Activated CD4-positive, CD25-positive, alpha-beta regulatory T cell (primary cell): Measurements from ENCODE around the gene ARHGEF3.
A peak's percentile ranks its signal among the peaks of the same experiment; 100 is the strongest.

Experiments
- DNase-seq, 4 experiments: peaks; one replicate each; lab custom pipeline; 2025; lab: John Stamatoyannopoulos, UW

The ARHGEF3 gene

DNA sequence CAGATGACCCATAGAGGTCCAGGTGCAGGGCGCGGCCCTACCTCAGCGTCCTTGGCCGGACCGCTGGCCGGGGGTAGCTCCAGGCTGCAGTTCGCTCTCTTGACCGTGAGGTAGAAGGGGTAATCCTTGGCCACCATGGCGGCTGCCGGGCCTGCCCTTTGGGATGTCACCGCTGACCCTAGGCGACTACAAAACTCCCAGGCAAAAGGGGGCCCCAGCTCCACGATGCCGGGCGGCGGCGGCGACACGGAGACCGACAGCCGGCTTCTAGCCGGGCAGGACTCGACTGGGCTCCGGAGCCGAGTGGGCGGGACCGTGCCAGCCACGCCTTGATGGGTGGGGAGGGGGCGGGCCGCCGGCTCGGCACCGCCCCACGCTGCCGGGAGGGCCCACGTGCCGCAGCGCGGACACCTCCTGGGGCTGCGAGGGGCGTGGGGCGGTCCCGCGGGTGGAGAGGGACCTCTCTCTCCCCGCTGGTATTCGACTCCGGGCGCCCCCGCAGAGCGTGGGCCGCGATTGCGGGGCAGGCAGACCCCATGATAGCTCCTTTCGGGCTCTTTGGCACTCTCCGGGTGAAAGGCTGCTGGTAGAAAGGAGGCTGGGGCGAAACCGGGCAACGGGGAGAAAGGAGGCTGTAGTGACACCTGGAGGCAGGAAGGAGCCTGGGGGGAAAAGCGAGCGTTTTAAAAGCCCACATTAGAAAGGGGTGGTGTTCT is at the start of gene ARHGEF3:
TSS of gene ARHGEF3 (minus strand) at position 288 of the 716 bp plus-strand sequence. CDS start at position 137, 151 bp downstream.
- peak; percentile 73 to 86 (median 78) for DNase-seq

GRCh38 chr3:56849698-56850097 is 47.9 kb upstream of the ARHGEF3 start:
- DNase-seq, result no peak

DNA sequence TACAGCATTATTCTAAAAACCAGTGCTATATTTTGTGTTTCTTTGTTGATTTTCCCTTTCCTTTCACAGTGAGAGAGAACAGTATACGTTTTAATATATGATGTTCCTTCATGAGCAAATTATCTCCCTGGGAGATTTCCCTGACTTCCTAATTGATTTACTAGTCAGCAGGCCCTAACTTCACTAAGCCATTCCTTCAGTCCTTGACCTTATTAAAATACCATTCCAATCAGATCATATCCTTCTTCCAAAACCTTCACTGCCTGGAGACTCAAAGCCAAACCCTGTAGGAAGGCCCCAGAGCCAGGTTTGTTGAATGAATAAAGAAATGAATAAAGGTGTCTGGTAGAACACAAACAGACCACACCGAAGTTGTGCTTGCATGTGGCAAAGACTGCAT is 43.8 kb upstream of the ARHGEF3 start:
- DNase-seq, result no peak

DNA sequence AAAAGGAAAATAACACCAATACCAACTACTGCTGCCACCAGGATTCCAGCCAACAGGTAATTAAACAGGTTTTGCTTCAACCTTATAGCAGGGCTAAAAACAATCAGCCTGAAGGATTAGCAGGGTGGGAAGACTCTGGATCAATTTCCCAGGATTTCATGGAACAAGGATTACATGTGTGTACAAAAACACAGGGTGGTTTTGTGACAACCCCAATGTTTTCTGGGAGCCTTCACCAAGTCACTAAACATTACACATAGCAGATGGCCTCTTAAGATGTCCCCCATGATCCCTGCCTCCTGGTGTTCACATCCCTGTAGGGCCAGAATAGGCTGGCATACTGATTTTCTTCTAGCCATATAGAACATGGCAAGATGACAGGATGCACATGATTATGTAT is 42.8 kb upstream of the ARHGEF3 start:
- DNase-seq, result no peak

DNA sequence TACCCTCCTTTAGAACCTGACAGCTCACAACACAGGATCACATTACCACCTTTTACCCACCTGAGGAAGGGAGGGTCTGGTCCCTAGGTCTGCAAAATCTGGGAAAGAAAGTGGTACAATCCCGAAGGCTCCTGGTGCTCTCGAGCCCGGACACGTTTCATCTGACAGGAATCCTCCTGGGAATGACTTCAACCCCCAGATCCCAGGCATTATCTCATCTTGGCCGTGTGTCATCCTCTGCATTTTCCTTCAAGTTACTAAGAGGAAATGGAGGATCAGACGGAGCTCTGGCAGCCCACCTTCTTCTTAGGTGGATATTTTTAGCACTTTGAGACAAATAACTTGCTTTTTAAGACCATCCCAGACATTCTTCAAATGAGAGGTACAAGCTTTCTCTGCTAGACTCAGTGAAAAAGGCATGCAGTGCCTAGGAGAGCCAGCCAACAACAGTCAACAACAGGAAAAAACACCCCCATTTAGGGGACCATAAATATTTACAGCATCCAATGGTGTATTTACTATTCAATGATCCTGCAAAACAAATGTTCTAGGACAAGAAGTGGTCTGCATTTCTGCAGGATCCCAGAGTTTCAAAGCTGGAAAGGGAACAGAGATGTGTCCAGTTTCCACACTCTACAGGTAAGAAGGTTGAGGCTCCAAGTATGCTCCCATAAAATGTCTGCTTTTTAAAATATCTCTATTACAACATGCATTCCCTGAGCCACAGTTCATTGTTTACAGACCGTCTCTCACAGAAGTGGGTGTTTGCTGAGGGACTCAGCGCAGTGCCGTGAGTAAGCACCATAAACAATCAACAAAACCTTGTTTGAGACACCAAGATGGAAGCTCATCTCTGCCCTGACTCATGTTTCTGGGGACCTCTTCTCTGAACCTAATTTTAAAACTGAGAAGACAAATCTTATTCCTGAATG is 38.3 kb upstream of the ARHGEF3 start:
- no peak for DNase-seq

DNA sequence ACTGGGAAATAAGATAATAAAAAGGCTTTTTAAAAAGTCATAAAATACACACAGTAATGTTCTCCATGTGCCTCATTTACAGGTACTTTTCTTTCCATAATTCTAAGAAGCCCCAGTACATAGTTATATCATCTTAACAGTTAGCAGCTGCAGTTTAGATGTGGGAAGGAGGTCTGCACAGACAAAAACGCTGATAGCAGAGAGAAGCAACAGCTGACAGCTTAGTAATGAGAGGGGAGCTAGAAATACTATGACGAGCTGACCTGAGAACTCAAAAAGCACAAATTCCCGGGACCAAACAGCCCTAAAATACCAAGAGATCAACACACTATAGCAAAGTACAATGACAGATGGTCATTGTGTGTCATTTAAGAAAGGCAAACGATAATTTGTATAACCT is 36.7 kb upstream of the ARHGEF3 start:
- DNase-seq, result no peak

GRCh38 chr3:56837196-56837955 is 35.6 kb upstream of the ARHGEF3 start:
- DNase-seq, result no peak

GRCh38 chr3:56836276-56837163 is 34.8 kb upstream of the ARHGEF3 start:
- DNase-seq, result no peak

GRCh38 chr3:56835650-56836227 is 34.0 kb upstream of the ARHGEF3 start:
- DNase-seq, result no peak

GRCh38 chr3:56833536-56833935 is 31.8 kb upstream of the ARHGEF3 start:
- DNase-seq, result no peak

- no peak for DNase-seq
These were observed 31.3 kb upstream of the ARHGEF3 start for GRCh38 chr3:56833022-56833421.

- no peak for DNase-seq
These were observed 29.8 kb upstream of the ARHGEF3 start for GRCh38 chr3:56831572-56831971.

DNA sequence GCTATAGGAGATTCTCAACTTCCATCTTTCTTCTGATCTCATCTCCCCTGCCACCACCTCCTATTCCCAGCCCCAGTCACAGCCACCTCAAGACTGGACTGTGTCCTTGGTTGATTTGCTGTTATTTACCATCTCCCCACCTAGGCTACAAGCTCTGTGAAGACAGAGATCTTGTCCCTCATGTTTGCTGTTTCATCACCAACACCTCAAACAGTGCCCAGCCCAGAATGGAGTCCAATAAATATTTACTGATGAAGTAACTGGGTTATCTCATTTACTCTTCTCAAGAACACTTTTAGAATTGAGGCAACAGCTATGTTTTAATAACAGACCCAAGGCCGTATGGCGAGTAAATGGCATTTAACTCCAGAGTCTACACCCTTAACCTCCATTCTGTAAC is 29.1 kb upstream of the ARHGEF3 start:
- DNase-seq, result no peak

DNA sequence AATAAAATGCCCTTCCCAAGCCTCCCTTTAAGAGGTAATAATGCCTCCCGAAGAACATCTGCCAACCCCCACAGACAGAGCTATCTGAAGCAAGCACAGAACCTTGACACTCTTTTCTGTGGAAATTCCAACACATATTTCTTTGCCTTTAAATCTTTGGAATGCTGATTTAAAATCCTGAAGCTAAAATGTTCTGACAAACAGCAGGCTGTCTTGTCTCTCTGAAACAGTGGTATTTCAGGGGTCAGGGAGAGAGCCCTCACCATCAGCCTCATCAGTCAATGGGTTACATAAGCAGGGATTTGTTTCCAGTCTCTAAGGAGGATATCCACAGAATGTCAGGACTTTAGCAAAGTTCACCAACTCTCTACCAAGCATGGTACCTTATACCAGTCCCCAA is 27.8 kb upstream of the ARHGEF3 start:
- no peak for DNase-seq

DNA sequence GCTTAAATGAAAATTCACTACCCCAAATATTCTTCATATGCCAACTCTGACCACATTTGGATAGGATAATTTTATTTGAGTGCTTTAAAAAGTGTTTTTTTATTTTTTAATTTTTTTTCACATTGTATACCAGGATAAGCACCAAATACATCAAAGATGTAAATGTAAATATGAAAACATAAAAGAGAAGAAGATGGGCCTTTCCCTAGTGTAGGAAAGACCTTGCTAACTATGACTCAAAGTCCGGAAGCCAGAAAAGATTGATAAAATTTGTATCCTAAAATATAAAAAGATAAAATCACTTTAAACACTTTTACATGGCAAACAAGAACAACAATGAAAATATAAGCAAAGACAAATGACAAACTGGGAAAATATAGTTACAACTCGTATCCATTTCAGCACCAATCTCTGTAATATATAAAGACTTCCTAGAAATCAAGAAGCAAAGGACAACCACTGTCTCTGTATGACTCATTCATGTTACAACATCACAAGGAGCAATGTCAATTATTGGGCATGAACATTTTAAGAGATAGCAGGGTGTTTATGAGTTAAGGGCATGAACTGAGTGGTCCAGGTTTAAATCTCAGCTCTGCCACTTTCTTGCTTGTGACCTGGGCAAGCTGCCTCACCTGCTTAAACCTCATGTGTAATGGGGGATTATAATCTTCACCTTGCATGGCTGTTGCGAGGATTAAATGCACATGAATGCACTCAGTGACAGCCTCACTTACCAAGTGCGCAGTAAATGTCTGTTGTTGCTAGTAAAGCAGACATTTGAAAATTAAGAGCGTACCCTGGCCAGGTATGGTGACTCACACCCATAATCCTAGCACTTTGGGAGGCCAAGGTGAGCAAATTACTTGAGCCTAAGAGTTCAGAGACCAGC is 25.3 kb upstream of the ARHGEF3 start:
- no peak for DNase-seq

DNA sequence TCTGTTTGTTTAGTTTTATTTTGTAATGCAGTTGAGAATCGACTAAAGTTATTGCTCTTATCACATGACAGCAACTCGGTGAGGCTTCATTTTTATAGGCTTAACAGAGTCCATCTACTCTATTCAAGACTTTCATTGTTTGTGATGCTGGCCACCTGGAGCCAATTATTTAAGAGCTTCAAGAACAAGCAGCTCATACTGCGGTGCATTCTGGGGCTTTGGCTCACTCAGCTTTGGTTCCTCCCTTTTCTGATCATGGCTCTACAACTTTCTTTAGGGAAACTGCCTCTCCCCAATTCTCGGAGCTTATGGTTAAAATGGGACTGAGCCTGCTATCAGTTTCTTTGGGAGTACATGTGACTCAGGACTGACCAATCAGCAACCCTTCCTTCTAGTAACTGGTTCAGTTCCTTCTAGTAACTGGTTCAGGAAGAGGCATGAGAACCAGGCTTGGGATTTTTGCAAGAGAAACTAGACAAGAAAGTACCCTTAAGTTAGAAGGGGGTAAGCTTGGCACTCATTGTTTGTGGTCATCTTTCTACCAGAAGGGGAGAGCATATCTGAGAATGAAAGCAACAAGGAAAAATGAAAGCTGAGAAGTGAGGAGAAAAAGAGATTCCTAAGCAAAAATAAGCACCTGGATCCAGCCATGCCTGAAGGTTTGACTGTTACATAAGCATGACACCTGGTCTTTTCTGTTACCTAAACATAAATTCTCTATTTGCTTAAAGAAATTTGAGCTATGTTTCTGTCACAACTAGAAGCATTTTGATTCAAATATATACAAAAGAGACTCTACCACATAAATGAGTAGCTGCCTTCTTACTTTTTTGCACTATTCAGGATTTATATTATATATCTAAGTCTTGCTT is 24.1 kb upstream of the ARHGEF3 start:
- no peak for DNase-seq

- no peak for DNase-seq
These were observed 22.4 kb upstream of the ARHGEF3 start for GRCh38 chr3:56823984-56824703.

GRCh38 chr3:56823421-56823926 is 21.7 kb upstream of the ARHGEF3 start:
- DNase-seq, result no peak
